Activated CD4-positive, alpha-beta T cell treated with anti-CD3 and anti-CD28 coated beads, Interleukin-10, Interleukin-2, amounts not matched to agents 100 ng/mL and 50 ng/mL, durations not matched to agents 16 hours and 8 hours (primary cell): ENCODE measurements around the gene AGPS.

Experiments
- DNase-seq: peaks from one replicate; pipeline ENCODE4 v3.0.0-alpha.2; 2020

The AGPS gene

DNA sequence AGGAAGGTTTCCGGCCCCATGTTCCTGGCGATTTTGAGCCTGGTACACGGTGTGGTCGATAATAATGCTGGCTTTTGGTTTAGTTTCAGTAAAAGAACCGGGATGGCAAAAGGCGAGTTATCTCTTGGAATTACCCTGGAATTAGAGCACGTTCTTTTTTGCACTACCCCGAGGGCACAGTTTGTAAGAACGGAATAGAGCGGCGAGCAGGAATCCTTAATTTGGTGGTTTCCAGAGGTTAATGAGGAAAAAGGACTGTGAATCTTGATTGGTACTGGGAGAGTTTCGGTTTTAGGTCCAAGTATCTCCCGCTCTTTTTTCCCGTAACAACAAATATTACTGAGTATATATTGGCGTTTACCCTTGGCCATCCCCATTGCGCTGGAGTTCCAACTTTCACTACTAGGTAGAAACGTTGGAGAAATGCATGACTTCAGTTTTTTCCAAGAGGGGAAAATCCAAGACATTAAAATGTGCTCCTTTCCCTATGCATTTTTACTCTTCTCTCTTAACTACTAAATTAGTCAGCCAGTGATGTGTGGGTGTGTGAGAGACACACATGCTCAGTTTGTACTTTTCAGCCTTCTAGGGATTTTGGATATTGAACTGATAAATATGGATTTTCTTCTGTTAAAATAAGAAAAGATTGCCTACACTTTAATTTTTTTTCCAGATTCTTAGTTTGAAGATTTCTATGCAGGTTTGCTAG lies 160.8 kb downstream of the AGPS start:
- no peak for DNase-seq

DNA sequence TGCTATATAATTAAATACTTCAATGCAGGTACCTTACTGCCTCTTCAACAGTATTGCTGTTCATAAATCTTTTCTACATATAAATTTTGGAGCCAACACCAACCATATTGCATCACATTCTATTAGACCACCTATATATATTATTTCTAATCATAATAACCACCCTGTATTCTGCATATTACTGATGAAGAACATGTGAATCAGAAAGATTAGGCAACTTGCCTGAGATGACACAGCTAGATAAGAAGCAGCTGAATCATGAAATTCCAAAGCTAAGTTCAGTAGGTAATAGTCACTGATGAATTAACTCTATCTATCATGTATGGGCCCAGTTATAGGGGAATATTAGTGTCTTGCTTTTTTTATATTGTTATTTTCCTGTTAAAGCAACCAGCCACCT lies 161.8 kb downstream of the AGPS start:
- DNase-seq, result no peak

- no peak for DNase-seq
These were observed 163.6 kb downstream of the AGPS start for GRCh38 chr2:177556153-177556552.

DNA sequence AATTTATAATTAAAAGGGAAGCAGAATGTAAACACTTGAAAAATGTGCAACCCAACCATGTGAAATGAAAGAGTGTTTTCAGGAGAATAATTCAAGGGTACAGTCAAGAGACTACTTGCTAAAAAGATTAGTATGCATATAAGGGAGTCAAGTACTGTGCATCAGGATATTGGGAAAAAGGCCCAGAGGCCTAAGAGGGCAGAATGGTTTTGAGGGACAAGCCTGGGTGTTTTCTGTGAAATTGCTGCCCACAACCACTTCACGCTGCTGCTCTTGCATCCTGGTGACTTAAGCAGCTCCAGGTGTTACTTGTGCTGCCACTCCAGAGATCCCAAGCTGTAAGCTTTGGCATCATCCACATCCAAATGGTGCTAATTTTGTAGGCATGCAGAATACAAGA lies 165.2 kb downstream of the AGPS start:
- DNase-seq, result no peak

- DNase-seq, result no peak
These were observed 167.1 kb downstream of the AGPS start for GRCh38 chr2:177559638-177560037.

DNA sequence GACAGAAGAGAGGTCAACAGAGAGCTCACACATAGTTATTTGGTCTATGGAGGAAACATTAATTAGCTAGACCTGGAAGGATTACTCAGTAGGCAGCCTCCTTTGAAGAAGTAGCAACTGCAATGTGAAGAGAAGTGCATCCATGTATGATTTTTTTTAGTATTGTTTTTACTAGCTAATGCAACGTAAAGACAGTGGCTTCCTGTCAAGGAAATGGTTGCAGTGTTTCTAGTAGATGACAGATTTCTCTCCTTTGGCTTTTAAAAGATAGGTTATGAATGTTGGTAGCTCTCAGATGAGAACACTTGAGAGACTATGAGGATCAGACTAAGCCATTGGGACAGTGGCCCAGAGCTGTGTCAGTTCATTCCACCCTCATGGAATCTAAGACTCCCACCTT lies 175.8 kb downstream of the AGPS start:
- peak; percentile 64 for DNase-seq

DNA sequence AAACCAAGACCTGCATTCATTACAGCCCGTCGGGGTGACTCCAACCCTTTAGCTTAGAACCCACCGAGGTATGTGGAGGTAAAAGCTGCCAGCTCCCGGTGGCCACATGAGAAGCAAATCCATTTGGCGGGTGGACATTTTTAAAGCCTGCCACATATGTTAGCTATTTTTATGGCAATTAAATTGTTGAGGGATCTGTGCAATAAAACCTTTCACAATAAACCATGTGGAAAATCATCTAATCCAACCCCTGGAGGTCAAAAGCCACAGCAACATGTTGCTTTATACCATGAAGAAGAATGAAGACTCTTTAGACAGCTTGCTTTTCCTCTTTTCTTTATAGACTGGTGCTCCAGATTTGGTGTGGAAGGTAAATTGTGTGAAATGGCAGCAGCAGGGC lies 176.3 kb downstream of the AGPS start:
- no peak for DNase-seq

DNA sequence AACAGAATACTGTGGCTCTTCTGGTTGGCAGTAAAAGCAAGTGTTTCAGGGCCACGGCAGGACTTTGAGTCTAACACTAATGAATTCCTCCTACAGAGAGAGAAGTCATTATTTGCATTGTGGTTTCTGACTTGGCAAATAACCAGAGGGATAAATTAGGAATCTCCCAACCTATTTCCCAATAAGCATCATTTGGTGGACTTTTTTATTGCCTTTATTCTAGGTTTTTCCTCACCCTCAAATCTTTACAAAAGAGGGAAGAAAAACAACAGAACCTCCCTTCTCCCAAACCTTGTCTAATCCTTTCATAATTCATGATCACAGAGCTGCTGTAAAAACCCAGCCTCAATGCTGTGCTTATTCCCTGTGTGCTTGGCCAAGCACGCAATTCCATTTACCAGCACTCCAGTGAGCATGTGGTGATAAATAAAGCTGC lies 179.7 kb downstream of the AGPS start:
- DNase-seq, result no peak

GRCh38 chr2:177573120-177573519 lies 180.5 kb downstream of the AGPS start:
- DNase-seq, result no peak

GRCh38 chr2:177574356-177574755 lies 181.8 kb downstream of the AGPS start:
- DNase-seq, result no peak

DNA sequence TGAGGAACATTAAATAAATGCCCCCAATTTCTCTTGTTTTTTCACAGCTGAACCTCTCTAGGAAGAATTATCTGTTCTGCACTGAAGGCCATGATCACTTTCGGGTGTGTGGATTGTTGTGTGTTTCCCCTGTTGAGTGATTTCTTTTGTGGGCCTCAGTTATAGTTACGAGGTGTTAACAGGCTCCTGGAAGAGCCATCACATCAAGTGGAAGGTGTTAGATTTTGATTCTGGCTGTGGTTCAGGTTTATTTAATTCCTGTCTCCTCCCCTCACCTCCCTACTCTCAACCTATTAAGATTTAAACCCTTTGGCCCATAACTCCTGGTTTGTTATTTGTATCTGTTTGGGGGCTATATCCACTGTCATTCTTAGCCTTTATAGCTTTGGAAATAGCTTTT lies 182.8 kb downstream of the AGPS start:
- DNase-seq, result no peak

GRCh38 chr2:177577075-177577474 lies 184.5 kb downstream of the AGPS start:
- DNase-seq, result no peak

GRCh38 chr2:177578454-177578853 lies 185.9 kb downstream of the AGPS start:
- DNase-seq, result no peak

DNA sequence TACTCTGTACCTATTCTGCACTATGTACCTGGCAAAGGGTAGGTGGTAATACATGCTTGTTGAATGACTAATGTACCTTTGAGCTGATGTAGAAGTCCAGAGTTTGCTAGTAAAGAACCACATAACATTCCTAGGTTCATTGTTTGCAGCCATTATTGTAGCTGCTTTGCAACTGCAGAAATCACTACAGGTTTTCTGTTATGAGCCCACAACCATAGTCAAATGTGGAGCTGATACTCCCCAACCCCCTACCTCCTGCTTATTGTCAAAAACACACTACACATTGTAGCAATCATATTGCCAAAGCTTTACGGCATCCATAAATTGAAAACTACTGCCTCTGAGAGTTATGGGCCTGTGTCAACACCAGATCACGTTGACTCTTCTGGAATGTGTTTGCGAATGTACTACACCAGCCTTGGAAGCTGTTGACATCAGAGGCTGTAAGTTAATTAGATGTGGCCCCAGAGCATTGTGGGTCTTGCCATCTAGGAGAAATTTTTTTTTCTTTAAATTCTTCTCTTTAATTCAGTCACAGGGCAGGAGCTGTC lies 187.0 kb downstream of the AGPS start:
- no peak for DNase-seq

DNA sequence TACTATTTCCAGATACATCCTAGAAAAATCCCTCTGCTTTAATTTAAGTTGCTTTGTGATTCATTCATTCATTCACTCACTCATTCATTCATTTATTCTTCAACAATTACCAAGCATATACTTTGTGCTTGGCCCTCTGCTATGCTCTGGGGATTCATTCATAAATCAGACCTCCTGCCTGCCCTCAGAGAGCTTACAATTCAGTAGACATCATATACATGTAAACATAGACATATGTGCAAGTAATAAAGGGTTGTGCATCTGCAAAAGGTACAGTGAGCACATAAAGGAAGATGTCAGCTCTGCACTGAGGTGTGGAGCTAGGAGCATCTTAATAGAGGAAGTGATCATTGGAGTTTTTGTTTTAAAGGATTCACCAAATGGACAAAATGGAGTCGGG lies 189.4 kb downstream of the AGPS start:
- DNase-seq, result no peak

DNA sequence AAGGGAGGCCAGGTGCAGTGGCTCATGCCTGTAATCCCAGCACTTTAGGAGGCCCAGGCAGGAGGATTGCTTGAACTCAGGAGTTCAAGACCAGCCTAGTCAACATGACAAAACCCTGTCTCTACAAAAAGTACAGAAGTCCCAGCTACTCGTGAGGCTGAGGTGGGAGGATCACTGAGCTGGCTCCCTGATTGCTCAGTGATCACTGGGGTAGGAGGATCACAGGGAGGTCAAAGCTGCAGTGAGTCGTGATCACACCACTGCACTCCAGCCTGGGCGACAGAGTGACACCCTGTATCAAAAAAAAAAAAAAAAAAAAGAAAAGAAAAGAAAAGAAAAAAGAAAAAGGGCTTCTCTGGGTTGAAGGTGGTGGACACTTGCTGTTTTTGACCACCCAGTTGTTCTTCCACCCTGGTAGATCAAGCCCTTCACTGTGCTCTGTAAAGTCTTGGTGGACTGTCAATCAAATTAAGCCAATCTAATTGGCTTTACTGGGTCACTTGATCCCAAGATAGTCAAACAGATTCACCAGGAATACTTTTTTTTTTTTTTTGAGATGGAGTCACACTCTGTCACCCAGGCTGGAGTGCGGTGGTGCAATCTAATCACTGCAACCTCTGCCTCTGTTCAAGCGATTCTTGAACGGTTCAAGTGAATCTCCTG lies 191.6 kb downstream of the AGPS start:
- no peak for DNase-seq

GRCh38 chr2:177585234-177585863 lies 192.8 kb downstream of the AGPS start:
- DNase-seq, result no peak

DNA sequence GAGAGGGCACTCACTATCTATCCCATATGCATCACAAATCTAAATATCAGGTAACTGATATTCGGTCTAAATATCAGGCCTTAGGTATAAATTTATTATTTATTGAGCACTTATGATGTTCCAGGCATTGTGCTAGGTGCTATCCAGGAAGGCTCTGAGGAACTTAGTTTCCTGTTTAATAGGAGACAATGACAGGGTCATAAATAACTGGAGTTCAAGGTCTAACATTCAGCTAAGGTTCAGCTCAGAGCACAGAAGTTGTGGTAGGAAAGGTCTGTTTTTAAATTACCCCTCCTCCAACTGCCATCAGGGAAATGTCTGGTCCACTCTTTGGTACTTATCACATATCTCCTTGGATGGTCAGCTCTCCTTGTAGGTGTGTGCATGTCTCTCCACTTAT lies 193.6 kb downstream of the AGPS start:
- DNase-seq, result no peak

DNA sequence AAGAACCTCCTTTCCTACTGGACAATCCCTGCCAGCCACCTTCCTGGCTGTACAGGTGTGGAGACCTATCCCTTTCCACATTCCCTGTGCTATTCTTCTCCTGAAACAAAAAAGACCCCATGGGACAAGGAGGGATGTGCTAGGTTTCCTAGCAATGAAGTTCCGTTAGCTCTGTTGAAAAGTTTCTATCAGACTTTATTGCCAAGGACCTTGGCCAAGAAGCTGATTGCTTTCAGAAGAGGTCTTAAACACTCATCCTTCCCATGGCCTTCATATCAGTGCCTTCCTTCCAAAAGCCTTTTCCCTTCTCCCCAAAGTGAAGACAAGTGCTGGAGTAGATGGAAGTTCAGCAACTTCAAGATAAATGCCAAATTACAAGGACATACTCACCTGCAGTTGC lies 194.8 kb downstream of the AGPS start:
- no peak for DNase-seq

- DNase-seq, result no peak
These were observed 196.1 kb downstream of the AGPS start for GRCh38 chr2:177588671-177589070.

DNA sequence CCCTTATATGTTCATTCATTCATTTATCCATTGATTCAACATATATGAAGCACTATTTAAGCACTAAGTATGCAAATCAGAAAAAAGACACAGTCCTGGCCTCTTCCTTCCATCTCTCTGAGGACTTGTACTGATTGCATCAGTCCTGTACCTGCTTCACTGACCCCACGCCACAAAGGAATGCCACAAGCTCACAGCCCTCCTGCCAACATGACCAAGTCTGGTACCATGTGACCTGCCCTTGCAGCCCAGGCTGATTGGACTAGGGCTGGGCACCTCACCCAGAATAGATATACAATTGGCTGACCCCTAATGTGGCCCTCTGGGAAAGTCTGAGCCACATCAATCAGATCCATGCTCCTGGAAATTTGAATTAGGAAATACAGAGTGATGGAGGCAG lies 196.6 kb downstream of the AGPS start:
- no peak for DNase-seq

- DNase-seq, result no peak
These were observed 199.8 kb downstream of the AGPS start for GRCh38 chr2:177592397-177592796.

- no peak for DNase-seq
These were observed 200.4 kb downstream of the AGPS start for GRCh38 chr2:177592945-177593344.

GRCh38 chr2:177593402-177593801 lies 200.8 kb downstream of the AGPS start:
- DNase-seq, result no peak
